HPDE6-E6E7 (cell line): ENCODE measurements around the gene SMIM23.
A peak's percentile ranks its signal among the peaks of the same experiment; 100 is the strongest.

ENCODE experiments used
- DNase-seq: peaks from one replicate; pipeline ENCODE4 v3.0.0; 2011; ENCODE audit warnings: missing footprints; ENCODE audit errors: extremely low spot score

SMIM23 gene

GRCh38 chr5:171785517-171785916, at the start of gene SMIM23:
Gene SMIM23, plus strand, starts transcription at chr5:171785817. Its CDS starts 55 bp downstream, at chr5:171785872.
- DNase-seq, result no peak

GRCh38 chr5:171736976-171737891, 48.4 kb upstream of the SMIM23 start:
- DNase-seq, result no peak

- DNase-seq, result no peak
Measured at GRCh38 chr5:171738501-171738900, 47.1 kb upstream of the SMIM23 start.

- no peak for DNase-seq
Measured at GRCh38 chr5:171739271-171739670, 46.3 kb upstream of the SMIM23 start.

GRCh38 chr5:171743436-171744076, 42.1 kb upstream of the SMIM23 start:
- DNase-seq, result no peak

- DNase-seq, result no peak
Measured at GRCh38 chr5:171744264-171744663, 41.4 kb upstream of the SMIM23 start.

GRCh38 chr5:171744882-171745281, 40.7 kb upstream of the SMIM23 start:
- no peak for DNase-seq

- no peak for DNase-seq
Measured at GRCh38 chr5:171745602-171746001, 40.0 kb upstream of the SMIM23 start.

- DNase-seq, result peak; percentile 15
Measured at GRCh38 chr5:171747061-171747859, 38.4 kb upstream of the SMIM23 start.

GRCh38 chr5:171748720-171749119, 36.9 kb upstream of the SMIM23 start:
- no peak for DNase-seq

GRCh38 chr5:171749365-171749764, 36.3 kb upstream of the SMIM23 start:
- no peak for DNase-seq

- no peak for DNase-seq
Measured at GRCh38 chr5:171750311-171750788, 35.3 kb upstream of the SMIM23 start.

GRCh38 chr5:171755354-171755821, 30.2 kb upstream of the SMIM23 start:
- DNase-seq, result no peak

- peak; percentile 60 for DNase-seq
Measured at GRCh38 chr5:171757853-171758535, 27.6 kb upstream of the SMIM23 start.

- DNase-seq, result no peak
Measured at GRCh38 chr5:171759777-171760176, 25.8 kb upstream of the SMIM23 start.

- no peak for DNase-seq
Measured at GRCh38 chr5:171762021-171762608, 23.5 kb upstream of the SMIM23 start.

- DNase-seq, result no peak
Measured at GRCh38 chr5:171762903-171763302, 22.7 kb upstream of the SMIM23 start.

- DNase-seq, result no peak
Measured at GRCh38 chr5:171764265-171764664, 21.4 kb upstream of the SMIM23 start.

- DNase-seq, result no peak
Measured at GRCh38 chr5:171766875-171767274, 18.7 kb upstream of the SMIM23 start.

- no peak for DNase-seq
Measured at GRCh38 chr5:171770153-171770552, 15.5 kb upstream of the SMIM23 start.

- DNase-seq, result no peak
Measured at GRCh38 chr5:171771856-171772255, 13.8 kb upstream of the SMIM23 start.
